Amniotic stem cell (primary cell): ENCODE data around the gene INPP5E.
A peak's percentile ranks its signal among the peaks of the same experiment; 100 is the strongest.

ENCODE experiments used
- DNase-seq: peaks from one replicate; lab custom pipeline; 2025; lab: John Stamatoyannopoulos, UW

INPP5E gene, protein sequence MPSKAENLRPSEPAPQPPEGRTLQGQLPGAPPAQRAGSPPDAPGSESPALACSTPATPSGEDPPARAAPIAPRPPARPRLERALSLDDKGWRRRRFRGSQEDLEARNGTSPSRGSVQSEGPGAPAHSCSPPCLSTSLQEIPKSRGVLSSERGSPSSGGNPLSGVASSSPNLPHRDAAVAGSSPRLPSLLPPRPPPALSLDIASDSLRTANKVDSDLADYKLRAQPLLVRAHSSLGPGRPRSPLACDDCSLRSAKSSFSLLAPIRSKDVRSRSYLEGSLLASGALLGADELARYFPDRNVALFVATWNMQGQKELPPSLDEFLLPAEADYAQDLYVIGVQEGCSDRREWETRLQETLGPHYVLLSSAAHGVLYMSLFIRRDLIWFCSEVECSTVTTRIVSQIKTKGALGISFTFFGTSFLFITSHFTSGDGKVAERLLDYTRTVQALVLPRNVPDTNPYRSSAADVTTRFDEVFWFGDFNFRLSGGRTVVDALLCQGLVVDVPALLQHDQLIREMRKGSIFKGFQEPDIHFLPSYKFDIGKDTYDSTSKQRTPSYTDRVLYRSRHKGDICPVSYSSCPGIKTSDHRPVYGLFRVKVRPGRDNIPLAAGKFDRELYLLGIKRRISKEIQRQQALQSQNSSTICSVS

DNA sequence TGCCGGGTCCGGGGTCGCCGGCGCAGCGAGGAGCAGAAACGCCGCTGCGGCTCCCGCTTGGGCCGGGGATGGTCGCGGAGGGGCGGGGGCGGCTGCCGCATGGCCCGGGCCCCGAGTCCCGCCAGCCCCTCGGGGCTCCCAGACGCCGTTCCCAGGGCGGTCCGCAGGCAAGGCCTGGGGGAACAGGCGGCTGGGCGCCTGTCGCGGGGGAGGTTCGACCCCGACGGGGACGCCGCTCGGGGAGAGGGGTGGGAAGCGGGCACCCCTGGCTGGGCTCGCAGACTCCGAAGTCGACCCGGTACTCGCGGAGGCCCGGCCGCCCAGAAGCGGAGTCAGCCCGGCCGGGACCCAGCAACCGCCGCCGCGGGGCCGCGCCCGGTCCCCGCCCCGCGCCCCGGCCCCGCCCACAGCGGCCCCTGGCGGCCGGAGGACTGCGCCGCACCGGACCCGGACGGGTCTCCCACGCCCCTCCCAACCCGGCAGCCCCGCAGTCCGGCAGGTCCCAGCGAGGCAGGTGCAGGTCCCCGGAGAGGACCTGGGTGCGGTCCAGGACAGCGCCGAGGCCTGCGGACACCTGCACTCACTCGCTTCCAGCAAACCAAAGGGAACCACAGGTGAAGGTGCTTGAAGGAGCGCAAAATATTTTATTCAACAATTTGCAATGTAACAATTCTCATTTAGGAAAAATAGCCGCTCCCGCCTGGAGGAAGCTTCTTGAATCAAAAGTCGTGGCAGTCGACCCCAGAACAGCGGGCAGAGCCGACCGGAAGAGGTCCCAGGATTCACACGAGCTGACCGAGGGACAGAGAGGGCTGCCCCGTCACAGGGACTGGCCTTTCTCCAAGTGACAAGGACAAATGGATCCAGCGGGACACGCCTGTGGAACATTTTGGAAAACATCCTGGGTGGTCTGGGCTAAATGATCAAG lies at the start of gene INPP5E:
Gene INPP5E (minus strand): TSS at position 365 of the 928 bp plus-strand sequence. CDS start 426 bp downstream, outside the sequence.
- DNase-seq: peak; percentile 5

DNA sequence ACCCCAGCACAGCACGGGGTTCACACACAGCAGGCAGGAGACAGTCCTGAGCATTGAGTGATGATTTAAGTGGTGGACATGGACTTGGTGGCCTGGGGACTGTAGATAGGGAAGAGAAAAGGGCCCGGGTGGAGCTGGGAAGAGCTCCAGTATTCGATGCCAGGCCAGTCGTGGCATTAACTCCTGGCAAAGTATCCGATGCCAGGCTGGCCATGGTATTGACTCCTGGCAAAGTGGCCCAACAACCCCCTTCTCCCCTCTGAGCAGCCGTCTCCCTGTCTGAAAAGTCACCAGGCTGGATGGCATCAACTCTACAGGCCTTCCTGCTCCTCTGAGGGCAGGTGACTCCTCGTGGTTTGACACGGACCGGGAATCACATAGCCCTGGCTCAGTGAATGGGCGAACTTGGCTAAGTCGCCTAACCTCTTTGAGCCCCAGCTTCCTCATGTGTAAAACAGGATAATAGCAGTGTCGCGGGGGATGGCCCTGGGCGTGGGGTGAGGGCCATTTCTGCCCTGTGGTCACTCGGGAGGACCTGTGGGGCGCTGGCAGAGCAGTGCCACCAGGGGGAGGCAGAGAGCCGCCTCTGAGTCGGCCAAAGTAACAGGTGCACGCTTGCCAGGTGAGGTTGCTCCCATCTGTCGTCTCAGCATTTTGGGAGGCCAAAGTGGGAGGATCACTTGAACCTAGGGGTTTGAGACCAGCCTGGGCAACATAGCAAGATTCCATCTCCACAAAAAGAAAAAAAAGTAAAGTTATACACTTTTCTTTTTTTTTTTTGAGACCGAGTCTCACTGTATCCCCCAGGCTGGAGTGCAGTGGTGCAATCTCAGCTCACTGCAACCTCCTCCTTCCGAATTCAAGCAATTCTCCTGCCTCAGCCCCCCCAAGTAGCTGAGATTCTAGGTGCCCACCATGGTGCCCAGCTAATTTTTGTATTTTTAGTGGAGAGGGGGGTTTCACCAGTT lies 48.9 kb upstream of the INPP5E start:
- no peak for DNase-seq

DNA sequence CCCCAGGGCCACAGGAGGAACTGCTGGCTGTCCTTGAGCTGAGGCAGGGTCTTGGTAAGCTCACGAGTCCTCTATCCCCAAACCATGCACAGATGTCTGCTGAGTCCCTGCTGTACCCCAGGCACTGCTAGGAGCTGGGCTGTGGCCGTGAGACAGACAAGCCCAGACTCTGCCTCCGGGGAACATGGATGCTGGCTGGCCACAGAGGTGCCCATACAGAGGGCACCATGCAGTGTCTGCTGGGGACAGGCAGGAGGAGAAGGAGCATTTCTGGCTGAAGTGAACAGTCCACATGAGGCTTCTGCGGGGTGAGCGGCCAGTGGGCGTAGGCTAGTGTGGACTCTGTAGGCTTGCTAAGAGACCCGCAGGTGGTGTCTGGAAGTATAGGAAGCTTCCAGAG lies 48.0 kb upstream of the INPP5E start:
- DNase-seq: no peak

DNA sequence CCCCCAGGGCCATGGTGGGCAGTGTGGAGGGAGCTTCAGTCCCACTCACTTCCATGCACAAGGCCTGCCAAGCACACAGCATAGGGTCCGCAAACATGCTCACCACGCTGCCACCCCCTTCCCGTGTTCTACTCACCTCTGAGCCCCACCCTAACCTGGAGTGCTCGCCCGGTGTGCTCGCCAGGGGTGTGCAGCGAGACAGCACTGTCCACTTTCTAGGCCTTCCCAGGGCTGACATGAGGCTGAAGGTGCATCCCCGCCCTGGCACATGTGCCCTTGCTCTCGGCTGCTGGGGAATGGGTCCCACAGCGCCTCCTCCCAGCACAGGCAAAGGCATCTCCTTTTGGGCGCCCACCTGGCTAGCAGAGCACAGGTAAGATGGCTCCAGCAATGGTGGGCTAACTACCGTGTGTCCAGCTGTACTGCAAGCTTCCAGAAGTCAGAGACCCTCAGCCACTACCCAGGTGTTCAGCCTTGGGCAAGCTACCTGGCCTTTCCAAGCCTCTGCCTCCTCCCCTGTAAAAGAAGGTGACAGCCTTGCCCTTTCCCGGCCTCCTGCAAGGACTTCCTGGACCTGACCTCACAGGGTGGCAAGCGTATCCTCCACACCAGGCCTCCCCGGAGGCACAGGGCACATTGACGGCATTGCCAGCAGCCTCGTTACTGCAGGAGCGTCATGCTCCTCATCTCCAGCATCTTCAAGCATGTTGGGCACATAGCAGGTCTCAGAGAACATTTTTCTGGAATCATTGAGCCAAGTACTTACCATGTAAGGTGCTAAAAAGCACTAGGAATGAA lies 47.4 kb upstream of the INPP5E start:
- no peak for DNase-seq

DNA sequence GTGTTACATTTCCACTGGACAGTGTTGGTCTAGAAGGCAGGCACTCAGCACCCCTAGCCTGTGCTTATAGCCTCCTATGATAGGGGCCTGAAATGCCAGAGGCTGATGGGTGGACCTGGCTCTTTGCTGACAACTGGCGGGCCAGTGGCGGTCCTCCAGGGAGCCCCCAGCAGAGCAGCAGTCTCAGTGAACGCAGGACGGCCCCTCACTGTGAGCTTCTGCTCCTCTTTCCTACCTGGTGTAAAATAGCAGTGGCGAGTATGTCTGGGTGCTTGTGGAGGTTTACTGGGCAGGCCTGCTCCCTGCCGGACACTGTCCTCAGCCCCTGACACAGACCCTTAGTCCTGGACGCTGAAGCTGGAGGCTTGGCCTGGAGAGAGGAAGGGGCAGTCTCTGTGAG lies 46.5 kb upstream of the INPP5E start:
- no peak for DNase-seq

DNA sequence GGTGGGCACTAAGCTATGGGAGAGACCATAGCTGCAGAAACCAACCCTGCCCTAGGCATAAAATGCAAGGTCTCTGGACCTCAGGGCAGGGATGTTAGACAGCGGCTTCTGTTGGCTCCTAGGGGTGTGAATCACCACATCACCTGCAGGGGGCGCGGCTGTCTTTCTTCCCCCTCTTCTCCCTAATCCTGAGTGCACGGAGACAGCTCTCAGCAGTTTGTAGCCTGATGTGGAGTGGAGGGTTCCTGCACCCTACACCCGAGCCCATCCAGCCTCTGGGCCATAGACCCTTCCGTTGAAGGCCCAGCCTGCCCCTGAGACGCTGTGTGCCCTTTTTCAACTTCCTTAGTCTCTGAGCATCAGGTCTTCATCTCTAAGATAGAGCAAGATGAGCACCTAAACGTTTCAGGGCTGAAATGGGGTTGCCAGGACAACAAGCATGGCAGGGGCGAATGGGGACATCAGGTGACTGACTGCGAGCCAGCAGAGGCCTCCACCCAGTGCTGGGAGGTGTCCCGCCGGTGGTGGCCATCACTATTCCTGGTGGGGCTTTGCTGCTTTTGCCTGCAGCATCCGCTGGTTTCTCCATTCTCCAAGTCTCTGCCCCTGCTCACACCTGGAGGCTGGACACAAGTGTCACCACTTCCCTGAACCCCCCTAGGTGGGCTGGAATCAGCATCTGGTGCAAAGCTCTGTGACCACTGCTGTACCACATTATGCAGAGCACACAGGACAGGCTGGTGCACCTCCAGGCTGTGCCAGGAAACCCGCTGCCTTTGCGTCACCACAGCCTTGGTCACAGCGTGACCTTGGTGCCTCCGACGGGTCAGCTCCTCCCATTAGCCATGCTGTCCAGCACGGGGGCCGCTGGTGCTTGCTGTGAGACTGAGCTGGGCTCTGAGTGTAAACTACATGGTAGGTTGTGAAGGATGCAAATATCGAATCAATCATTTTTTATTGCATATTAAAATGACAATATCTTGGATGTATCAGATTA lies 45.7 kb upstream of the INPP5E start:
- peak; percentile 43 for DNase-seq

DNA sequence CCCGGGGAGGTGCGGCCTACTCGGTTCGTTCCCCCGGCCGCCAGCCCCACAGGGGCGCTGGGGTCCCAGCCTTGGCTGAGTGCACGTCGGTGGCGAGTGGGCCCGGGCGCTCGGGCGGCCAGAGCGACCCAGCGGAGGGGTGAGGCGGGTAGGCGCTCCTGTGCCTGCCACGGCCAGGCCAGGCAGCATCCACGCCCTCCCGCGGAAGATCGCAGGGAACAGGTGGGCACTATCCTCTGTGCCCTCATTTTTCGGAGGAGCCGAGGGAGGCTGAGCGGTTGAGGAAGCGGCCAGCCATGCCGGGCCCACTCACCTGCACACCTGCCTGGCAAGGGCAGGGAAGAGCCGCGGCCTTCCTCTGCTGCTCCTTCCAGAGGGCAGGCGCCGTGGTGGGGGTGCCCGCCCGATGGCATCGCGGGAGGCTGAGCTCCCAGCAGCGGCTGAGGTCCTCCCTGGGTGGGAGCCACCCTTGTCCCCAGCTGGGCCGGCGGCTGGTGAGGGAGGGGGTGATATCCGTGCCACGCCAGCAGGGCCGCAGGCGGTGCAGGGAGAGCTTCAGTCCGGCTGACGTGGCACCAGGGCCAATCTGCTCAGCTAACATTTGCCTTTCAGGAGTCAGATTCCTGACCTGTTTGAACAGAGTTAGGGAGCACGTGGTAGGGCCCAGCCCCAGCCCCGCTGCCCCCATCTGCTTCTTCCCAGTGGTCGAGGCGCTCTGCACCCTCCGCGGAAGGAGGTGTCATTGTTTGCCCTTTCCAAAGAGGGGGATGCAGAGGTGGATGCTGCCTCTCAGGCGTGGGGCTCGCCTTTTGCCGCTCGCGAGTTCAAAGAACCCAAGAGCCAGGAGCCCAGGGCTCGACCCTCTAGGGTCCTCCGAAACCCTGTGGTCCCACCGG lies 44.8 kb upstream of the INPP5E start:
- no peak for DNase-seq

DNA sequence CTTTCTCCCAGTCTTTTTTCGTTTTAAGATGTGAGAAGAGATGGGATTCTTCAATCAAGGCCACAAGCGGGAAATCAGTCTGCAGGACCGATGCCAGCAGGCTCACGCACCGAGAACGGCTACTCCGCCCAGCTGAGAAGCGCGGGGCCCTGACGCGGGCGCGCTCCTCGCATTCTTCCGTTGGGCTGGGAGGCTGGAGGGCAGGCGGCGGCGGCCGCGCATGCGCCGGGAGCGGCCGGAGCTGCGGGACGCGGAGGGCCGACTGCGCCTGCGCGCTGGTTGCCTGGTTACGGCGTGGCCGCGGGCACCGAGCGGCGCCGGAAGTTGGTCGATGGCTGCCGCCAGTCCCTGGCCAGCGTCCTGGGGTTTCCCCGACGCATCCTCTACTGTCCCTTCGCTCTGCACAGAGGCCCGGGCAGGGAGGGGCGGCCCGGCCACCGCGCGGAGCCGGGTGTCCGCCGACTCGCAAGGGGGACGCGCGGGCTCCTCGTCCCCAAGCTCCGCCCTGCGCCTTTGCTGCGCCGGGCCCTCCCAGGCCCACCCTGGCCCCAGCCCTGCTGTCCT lies 44.0 kb upstream of the INPP5E start:
- peak; percentile 72 for DNase-seq

DNA sequence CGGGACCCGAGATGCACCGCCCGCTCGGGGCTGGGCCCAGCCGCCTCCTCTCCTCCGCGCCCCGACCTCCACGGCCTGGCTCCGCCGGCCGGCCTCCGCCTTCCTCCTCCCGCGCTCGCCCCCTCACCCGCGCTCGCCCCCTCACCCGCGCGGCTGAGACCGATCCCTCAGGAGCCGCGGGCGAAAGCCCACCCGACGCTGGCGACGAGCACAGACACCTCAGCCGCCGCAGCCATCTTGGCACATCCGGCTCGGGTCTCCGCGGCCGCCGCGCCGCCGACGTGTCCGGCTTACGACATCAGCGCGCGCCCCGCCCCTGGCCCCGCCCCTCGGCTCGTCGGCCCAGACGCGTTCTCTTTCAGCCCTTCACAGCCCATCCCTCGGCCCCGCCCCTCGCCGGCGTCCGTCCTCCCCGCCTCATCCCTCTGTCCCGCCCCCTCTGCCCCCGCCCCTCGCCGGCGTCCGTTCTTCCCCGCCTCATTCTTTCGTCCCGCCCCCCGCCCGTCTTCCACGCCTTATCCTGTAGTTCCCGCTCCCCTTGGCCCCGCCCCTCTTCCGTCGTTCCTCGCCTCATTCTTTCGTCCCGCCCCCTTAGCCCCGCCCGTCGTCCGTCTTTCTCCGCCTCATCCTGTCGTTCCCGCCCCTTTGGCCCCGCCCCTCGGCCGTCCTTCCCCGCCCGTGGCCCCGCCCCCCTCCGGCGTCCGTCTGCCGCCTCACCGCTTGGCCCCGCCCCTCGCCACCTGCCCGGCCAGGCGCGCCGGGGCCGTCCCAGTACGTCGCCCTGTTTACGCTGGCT lies 43.3 kb upstream of the INPP5E start, which contains the start of gene SEC16A:
Gene SEC16A (minus strand): TSS at position 248 of the 796 bp plus-strand sequence. CDS start 5,425 bp downstream, outside the sequence.
- peak; percentile 98 for DNase-seq

DNA sequence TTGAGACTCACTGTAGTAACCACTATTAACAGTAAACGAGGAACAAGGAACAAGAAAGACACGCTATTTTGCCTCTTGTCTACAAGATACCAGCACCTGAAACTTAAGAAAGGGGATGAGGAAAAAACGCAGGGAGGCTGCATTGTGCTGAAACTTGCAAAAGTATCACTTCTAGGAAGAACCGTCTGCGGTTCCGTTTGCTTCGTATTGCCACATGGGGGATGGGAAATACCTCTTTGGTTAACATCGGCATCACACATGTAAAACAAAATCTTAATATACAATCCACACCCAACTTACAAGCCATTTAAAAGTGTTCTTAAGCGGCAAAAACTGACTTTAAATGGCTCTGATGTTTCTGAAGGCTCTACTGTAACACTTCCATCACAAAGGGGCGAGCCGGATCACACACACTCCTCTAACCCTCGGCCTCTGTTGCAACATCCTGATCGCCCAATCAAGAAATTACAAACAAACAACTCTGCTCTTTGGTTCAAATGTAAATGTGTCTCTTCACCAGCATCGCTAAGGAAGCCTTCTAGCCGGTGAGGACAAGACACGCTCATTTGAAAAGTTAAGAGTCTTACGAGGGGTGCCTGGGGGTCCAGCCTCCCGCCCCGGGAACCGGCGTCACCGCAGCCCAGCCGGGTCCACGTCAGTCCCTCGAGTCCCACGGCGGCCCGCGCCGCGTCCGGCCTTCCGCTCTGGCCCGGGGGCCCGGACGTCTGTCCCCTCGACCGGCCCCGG lies 42.6 kb upstream of the INPP5E start:
- DNase-seq: peak; percentile 17

DNA sequence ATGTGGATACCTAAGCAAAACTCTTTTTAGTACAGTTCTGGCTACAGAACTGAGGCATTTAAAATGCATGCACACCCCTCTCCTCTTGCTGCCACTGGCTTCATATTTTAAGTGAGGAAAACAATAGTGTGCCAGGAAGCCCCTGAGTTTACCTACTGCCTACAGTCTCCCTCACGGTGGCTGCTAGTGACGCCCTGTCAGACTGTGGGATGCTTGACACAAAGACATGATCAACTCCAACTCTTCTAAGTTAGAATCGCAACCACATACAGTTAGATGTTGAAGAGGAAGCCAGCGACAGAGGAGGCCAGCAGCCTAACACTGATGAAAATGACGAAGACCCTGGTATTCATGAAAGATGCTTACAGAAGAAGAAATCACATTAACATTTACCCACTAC lies 41.9 kb upstream of the INPP5E start:
- no peak for DNase-seq

DNA sequence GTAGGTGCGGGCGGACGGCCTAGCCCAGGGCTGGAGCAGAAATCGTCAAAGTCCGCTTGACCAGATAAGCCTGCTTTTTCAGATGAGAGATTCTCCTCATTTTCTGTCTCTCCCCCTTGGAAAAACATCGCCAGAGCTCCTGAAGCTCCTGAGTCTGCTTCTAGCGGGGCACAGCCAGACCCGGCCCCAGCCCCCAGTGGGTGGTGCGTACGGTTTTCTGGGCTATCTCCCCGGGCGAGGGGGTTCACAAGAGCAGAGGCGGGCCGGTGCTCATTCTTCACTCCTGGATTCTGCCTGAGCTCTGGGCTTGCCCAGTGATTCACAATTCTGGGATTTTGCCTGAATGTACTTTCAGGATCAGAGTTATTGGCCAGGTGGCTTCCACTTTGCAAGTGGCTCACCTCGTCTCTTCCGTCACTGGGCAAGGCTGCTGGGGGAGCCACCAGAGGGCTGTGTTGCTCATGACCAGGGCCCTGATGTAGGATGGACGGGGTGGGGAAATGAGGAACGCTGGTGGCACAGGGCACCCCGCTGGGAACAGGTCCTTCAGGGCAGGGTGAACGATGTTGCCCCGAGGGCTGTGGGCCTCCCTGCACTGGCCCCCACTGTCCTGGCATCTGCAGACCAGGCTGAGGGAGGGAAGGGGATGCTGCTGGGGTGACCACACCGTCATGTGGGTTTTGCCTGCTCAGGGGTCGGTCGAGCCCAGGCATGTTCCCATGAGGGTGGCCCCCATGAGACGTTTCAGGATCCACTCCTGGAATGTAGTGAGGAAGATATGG lies 36.9 kb upstream of the INPP5E start:
- no peak for DNase-seq

DNA sequence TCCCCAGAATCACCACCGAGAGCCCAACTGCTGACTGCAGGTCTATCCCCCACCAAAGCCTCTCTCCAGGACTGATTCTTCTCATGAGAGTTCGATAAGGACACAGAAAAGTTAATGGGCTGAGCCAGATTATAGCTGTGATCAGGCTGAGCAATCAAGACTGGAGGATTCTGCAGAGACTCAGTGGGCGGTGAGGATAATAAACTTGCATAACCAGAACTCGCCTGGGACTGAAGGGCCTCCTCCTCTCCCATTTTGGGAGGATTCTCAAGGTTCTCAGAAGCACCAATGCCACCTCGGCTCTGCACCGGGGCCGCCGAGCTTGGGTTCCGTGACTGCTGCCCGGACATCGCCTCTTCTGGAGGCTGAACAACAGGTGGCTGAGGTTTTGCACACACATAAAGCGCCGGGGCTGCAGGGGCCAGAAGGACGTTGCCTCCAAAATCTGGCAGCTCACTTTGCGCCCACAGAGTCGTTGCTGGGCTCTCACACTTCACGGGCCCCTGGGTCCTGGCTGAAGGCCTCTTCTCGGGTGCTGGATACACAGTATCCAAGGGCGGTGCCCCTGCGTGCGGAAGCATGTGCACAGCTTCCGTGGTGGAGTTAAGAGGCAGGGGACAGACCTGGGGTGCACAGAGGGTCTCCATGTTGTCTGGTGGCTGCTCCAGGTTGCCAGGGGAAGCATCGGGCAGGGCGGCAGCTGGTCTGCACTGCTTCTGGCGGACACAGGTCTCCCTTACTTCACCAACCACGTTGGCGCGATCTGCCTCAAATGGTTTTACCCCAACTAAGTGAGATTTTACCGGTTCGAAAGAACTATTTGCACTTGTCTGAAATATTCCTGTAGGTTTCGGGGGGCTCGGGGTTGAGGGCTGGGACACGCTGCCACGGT lies 35.6 kb upstream of the INPP5E start:
- DNase-seq: no peak

DNA sequence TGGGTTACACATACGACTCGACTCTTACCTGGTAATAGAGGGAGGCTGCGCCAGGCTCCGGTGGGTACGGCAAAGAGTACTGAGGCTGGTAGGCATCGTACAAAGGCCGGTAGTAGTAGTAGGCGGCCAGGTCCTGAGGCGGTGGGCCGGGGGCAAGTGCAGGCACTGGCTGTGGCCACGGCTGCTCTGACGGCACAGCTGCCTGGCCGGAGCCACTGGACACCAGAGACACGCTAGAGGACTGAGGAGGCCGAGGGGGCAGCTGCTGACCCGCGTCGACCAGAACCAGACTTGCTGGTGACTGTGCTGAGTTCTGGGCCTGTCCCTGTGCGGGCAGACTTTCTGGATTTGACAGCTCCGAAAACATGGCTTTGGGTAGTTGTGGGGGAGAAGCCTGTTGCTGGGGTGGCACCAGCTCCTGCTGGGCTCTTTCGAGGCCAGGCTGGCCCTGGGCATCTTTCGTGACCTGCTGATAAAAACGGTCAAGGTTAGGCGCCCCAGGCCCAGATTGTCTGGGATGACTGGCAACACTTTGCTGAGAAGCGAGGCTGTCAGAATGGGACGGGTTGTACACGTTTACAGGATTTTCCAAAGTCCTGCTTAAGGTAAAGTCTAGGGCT lies 34.5 kb upstream of the INPP5E start:
- DNase-seq: no peak
